NCI-H69 (cell line): Measurements from ENCODE around the gene KCNIP4.
A peak's percentile ranks its signal among the peaks of the same experiment; 100 is the strongest.

Experiments used
- DNase-seq: peaks from one replicate; lab custom pipeline; 2025; lab: John Stamatoyannopoulos, UW

Gene KCNIP4

DNA sequence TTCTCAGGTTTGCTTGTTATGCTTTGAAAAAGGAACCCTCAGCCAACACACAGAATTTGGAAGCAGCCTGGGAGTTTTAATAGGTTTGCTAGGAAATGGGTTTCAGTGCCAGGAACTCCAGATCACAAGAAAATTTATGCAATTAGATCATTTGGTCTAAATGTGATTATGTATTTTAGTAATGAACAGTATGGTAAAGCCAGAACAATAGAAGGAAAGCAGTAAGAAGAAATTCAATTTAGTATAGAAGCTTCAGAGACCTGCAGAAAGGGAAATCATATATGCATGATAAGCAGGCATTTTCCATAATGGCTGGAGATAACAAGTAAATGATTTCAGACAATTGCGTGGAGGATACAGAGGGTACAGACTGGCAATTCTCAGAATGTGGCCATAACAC, 184.7 kb downstream of the KCNIP4 start:
- DNase-seq: no peak

DNA sequence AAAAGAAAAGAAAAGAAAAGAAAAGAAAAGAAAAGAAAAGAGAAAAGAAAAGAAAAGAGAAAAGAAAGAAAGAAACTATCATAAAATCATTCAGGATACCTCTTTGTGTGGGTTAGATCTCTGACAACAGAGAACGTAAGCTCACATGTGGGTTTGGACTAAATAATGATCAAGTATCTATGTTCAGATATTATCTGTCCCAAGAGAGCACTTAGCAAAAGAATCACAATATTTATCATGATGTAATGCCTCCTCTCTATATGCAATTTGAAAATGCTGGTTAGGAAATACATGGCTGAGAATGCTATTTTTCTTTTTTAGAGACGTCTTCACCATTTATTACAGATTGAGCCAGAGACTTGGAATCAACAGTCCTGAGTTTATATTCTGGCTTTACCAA, 191.3 kb downstream of the KCNIP4 start:
- DNase-seq: no peak

DNA sequence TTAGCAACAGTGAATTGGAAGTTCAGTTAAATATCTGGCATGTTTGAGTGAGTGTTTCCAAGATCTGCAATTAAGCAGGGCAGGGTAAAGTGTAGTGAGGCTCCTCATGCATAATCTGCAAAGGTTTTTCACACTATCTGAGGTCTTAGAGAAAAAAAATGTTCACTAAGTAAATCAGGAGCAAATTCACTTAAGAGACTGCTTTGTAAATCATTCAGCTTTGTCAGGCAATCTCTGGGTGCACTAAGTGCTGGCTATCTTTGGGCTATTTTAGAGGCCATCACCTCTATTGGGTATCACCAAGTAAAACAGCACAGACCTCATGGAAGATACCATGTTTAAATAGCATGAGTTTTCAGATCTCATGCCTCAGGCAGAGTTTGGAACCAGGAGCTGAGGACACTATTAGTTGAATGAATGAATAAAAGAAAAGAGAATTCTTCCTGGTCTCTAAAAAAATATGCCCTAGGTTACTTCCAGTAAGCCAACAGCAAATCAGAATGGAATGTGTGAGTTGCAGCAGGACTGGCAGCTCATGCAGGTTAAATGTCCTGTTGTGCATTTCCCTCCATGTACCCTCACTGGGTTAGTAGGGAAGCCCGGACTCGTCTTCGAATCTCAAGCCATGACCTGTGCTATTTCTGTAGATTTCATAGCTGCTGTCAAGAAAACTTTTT, 195.3 kb downstream of the KCNIP4 start:
- no peak for DNase-seq

- DNase-seq: no peak
These were observed 196.0 kb downstream of the KCNIP4 start for GRCh38 chr4:21752616-21753015.

GRCh38 chr4:21749924-21750323, 198.6 kb downstream of the KCNIP4 start:
- no peak for DNase-seq

- no peak for DNase-seq
These were observed 199.2 kb downstream of the KCNIP4 start for GRCh38 chr4:21749412-21749811.

- no peak for DNase-seq
These were observed 204.5 kb downstream of the KCNIP4 start for GRCh38 chr4:21744046-21744445.

DNA sequence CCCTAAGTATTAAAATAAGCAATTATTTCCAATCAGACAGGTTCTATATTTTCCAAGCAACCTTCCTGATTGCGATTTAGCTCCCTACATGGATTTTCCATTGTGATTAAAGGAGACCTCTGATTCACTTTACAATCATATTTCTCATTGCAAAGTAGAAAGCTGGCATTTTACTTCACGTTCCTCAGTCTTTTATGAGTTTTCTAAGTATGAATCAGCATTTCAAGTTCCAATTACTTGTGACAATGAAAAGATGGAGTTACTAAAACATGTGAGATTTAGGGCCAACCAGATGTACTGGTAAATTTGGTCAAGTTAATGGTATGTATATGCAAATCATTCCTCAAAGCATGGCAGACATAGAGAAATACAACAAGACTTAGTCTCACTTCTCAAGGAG, 206.2 kb downstream of the KCNIP4 start:
- no peak for DNase-seq

DNA sequence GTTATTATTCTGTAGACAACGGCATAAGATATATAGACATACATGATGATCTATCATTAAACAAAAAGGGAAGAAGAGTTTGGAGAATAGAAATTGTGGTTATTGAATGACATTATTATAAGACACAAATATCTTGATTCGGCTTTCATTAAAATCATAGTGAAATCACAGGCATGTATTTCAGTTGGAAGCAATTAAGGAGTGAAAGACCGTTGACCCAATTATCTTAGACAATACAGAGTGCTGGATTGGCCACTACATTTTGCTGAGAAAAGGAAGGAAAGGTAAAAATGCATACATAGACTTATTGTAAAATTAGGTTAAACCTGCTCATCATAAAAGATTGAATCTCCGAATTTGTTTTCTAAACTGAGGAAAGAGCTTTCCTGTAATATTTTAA, 209.8 kb downstream of the KCNIP4 start:
- no peak for DNase-seq

GRCh38 chr4:21735866-21736265, 212.7 kb downstream of the KCNIP4 start:
- no peak for DNase-seq

DNA sequence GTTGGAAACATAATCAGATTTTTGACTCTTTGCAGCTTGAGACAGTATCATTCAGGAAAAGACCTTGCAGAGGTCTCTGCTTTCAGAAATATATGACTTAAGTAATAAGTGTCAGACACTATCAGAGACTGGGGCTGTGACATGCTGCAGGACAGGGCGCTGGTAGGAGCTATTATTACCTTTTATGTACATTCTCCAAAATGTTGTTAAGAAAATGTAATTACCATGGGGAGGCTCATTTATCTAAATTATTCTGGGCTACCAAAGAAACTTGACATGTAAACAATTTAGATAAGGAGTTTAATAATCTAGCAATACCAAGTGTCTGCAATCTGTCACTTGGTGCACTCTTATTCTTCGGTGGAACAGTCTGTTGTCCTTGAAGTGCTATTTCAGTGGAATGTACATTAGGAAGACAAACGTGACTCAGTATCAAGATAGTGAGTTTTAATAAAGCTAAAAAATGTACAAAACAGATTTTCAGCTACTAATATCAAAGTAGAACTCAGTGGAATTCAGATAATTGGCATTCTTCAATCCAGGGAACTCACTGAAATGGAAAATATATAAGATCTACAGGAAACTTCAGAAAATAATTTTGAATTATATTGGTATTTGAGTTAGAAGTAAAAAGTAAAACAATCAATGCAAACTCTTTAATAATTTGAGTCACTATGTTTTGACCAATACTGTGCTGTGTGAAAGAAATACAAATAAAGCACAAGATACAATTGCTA, 214.5 kb downstream of the KCNIP4 start:
- DNase-seq: no peak

DNA sequence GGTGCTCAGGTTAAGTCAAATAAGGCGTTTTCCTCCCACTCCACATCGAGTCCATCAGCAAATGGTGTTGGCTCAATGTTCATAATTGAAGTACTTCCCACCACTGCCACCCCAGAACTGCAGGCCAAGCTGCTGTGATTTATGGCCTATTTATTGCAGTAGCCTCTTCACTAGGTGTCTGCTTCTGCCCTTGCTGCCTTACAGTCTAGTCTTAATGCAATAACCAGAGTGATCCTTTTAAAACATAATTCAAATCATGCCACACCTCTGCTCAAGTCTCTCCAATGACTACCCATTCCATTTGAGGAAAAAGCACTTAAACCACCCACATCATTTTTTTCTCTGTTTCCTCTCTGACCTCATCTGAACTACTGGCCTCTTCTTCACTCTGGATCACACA, 220.3 kb downstream of the KCNIP4 start:
- DNase-seq: no peak

DNA sequence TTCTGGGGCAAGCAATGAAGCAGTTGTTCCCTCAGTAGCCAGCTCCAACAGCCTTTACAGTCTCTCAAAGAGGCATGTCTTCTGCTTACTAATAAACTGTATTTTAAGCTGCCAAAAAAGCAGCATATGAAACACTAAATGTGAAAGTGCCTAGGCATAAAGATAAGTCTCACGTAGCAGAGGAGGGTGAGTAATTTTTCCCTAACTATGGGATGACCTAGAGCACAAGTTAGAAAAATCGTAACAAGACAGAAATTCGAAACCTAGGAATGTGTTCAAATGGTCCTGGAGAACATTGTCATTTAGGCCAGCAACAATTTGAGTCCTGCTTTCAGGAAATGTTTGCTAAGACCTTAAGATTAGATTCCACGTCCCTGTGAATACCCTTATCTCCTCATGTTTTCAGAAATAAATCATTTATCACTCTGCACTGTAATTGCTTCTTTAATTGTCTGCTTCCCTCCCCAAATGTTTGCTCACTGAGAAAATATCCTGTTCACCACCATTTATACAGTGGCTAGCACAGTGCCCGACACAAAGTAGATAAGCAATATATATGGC, 222.2 kb downstream of the KCNIP4 start:
- DNase-seq: no peak

- no peak for DNase-seq
These were observed 226.3 kb downstream of the KCNIP4 start for GRCh38 chr4:21722157-21722839.

GRCh38 chr4:21716531-21716930, 232.0 kb downstream of the KCNIP4 start:
- DNase-seq: no peak

DNA sequence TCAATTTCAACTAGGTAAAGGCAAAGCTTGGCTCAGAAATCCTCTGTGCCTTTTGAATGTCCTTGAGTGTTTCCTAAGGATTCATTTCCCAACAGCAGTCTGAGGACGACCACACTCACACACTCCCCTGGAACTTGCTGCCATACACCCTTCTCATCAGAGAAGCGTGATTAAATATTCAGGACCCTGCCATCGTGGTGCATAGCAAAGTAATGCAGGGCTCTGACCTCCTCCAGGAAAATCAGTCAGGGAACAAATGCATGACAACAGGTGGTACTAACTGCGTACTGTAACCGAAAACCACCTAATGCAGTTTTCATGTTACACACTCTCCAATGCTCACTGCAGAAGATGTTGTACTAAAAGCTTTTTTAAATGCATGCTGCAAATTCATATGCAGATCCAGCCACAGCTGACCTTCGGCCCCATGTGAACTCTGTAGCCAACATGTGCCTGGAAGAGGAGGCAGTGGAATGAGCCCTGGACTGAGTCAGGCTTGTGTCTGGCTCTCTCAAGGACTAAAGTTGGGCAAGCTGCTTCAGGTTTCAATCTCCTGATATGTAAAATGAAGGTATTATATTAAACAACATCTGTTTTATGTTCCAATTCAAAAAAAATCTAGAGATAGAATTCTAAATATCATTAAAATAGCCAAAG, 238.3 kb downstream of the KCNIP4 start:
- DNase-seq: no peak

- no peak for DNase-seq
These were observed 238.8 kb downstream of the KCNIP4 start for GRCh38 chr4:21709761-21710160.

DNA sequence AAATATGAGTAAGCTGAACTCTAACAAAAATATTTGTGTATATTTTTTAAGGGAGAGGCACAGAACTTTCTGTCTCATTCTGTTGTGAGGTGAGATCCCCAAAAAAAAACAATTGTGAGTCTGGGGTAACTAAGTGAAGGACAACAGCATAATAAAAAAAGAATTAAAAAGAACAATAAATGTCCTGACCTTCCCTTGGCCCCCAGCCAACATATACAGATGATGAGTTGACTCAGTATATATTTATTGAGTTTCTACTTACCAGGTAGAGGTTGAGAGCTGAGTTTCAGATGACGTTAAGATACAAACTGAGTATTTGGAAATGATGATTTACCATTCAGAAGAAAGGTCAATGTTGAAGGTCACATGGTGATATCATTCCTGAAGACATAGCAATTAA, 239.5 kb downstream of the KCNIP4 start:
- no peak for DNase-seq

GRCh38 chr4:21699446-21699845, 249.1 kb downstream of the KCNIP4 start:
- DNase-seq: no peak

DNA sequence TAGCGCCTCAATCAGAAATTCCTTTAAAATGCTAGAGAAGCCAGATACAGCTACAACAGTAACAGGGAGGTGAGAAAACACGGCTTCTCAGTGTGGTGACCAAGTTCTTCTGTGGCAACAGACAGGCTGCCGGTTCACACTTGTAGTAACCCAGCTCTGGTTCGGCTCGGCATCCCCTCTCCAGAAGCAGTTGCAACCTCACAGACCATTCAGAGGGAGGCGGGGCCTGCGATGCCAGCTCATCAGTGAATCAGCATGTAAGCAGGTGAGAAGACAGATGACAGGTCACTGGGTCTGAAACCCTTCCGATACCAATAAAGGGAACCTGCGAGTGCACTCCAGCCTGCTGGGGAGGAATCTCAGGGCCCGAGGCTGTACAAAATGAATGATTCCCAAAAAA, 251.0 kb downstream of the KCNIP4 start:
- DNase-seq: peak; percentile 2

DNA sequence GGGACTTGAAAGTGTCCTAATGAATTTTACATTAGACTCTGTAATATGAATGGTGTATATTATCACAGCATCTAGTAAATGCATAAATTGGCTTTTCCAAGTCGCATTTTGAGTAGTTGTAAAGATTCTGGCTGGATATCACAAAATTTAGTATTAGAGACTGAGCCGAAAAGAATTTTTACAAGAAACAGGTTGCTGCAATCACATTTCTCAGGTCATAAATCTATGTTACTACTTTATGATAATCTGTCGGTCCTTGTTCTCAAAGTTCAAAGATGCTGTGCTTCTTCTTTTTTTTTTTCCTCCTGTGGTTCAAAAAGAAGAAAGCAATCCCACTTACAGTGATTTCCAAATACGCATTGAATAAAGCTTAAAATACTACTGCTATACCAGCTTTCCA, 253.4 kb downstream of the KCNIP4 start:
- DNase-seq: no peak

GRCh38 chr4:21692241-21692640, 256.3 kb downstream of the KCNIP4 start:
- DNase-seq: no peak
